H9 (cell line): Measurements from ENCODE around the gene SLC17A9. TPM values are rescaled to one million over a fixed set of nuclear protein-coding genes. Genes with fewer than 3 reads are reported as not detected.
A peak's percentile ranks its signal among the peaks of the same experiment; 100 is the strongest.

Experiments used
- DNase-seq: peaks from one replicate; pipeline ENCODE4 v3.0.0-alpha.2; 2017
- H2AFZ ChIP-seq: one replicate; pipeline ENCODE4 v1.6.1; 2013; ENCODE audit warnings: mild to moderate bottlenecking, low read length, control low read depth, moderate library complexity
- H2AK5ac ChIP-seq: 2 replicates; pipeline ENCODE4 v1.6.1; 2013; ENCODE audit warnings: low read length, control low read depth, mixed read lengths; ENCODE audit not compliant: insufficient read length
- H2BK120ac ChIP-seq: one replicate; pipeline ENCODE4 v1.6.1; 2013; ENCODE audit warnings: low read depth, mild to moderate bottlenecking, low read length, control low read depth, inconsistent platforms; ENCODE audit not compliant: poor library complexity, severe bottlenecking
- H2BK12ac ChIP-seq: 2 replicates; pipeline ENCODE4 v1.6.1; 2013; ENCODE audit warnings: low read length, control low read depth, mixed read lengths, low read depth; ENCODE audit not compliant: insufficient read length
- H2BK15ac ChIP-seq: 2 replicates; pipeline ENCODE4 v1.6.1; 2013; ENCODE audit warnings: low read depth, low read length, control low read depth
- H2BK20ac ChIP-seq: one replicate; pipeline ENCODE4 v1.6.1; 2013; ENCODE audit warnings: low read depth, mild to moderate bottlenecking, low read length, control low read depth, inconsistent platforms; ENCODE audit not compliant: poor library complexity, severe bottlenecking
- H2BK5ac ChIP-seq: 2 replicates; pipeline ENCODE4 v1.6.1; 2013; ENCODE audit warnings: low read length, control low read depth, mixed read lengths; ENCODE audit not compliant: insufficient read length
- H3K14ac ChIP-seq: 2 replicates; pipeline ENCODE4 v1.6.1; 2013; ENCODE audit warnings: low read length, control low read depth; ENCODE audit not compliant: insufficient read depth
- H3K18ac ChIP-seq: 2 replicates; pipeline ENCODE4 v1.6.1; 2013; ENCODE audit warnings: low read depth, mild to moderate bottlenecking, mixed read lengths, low read length, control low read depth; ENCODE audit not compliant: insufficient read length
- H3K23ac ChIP-seq: 2 replicates; pipeline ENCODE4 v1.6.1; 2013; ENCODE audit warnings: low read length, control low read depth, mixed read lengths, low read depth; ENCODE audit not compliant: insufficient read length
- H3K23me2 ChIP-seq: 2 replicates; pipeline ENCODE4 v1.6.1; 2013; ENCODE audit warnings: low read depth, mild to moderate bottlenecking, mixed read lengths, low read length, control low read depth; ENCODE audit not compliant: insufficient read length, poor library complexity, severe bottlenecking
- H3K27ac ChIP-seq: 2 replicates; pipeline ENCODE4 v1.5.1; 2013; ENCODE audit warnings: low read length, control low read depth, mixed read lengths, low read depth; ENCODE audit not compliant: insufficient read length
- H3K27me3 ChIP-seq: 2 replicates; pipeline ENCODE4 v1.6.1; 2013; ENCODE audit warnings: low read length, control low read depth, inconsistent platforms; ENCODE audit not compliant: insufficient read depth
- H3K4ac ChIP-seq: 2 replicates; pipeline ENCODE4 v1.6.1; 2013; ENCODE audit warnings: low read depth, mild to moderate bottlenecking, control low read depth, inconsistent platforms, low read length, moderate library complexity
- H3K4me1 ChIP-seq: 2 replicates; pipeline ENCODE4 v1.6.1; 2013; ENCODE audit warnings: low read length, control low read depth, inconsistent platforms; ENCODE audit not compliant: insufficient read depth
- H3K4me2 ChIP-seq: 2 replicates; pipeline ENCODE4 v1.6.1; 2013; ENCODE audit warnings: low read length, control low read depth, mixed read lengths; ENCODE audit not compliant: insufficient read length, insufficient read depth
- H3K56ac ChIP-seq: 2 replicates; pipeline ENCODE4 v1.6.1; 2013; ENCODE audit warnings: low read depth, mild to moderate bottlenecking, mixed read lengths, low read length, control low read depth; ENCODE audit not compliant: insufficient read length
- H3K79me1 ChIP-seq: 2 replicates; pipeline ENCODE4 v1.6.1; 2013; ENCODE audit warnings: low read depth, mild to moderate bottlenecking, moderate library complexity, low read length, control low read depth, inconsistent platforms; ENCODE audit not compliant: insufficient read depth, poor library complexity, severe bottlenecking
- H3K79me2 ChIP-seq: 2 replicates; pipeline ENCODE4 v1.6.1; 2013; ENCODE audit warnings: low read length, control low read depth, inconsistent platforms; ENCODE audit not compliant: insufficient read depth
- H3K9ac ChIP-seq: 2 replicates; pipeline ENCODE4 v1.6.1; 2013; ENCODE audit warnings: low read length, control low read depth, mixed read lengths; ENCODE audit not compliant: insufficient read length; ENCODE audit errors: extremely low read depth
- H3K9me3 ChIP-seq: one replicate; pipeline ENCODE4 v1.6.1; 2013; ENCODE audit warnings: low read depth, low read length, inconsistent platforms; ENCODE audit not compliant: control insufficient read depth
- H3T11ph ChIP-seq: one replicate; pipeline ENCODE4 v1.6.1; 2013; ENCODE audit warnings: mild to moderate bottlenecking, low read length, control low read depth, inconsistent platforms
- H4K20me1 ChIP-seq: one replicate; pipeline ENCODE4 v1.6.1; 2013; ENCODE audit not compliant: control insufficient read depth, insufficient read length, insufficient read depth
- H4K5ac ChIP-seq: 2 replicates; pipeline ENCODE4 v1.6.1; 2013; ENCODE audit warnings: low read depth, mild to moderate bottlenecking, mixed read lengths, low read length, control low read depth; ENCODE audit not compliant: insufficient read length
- H4K8ac ChIP-seq: replicated peaks from 2 replicates; pipeline ENCODE4 v1.6.1; 2013; ENCODE audit warnings: low read length, control low read depth, mixed read lengths, low read depth; ENCODE audit not compliant: insufficient read length
- H4K91ac ChIP-seq: 2 replicates; pipeline ENCODE4 v1.6.1; 2013; ENCODE audit warnings: low read depth, mild to moderate bottlenecking, moderate library complexity, mixed read lengths, low read length, control low read depth; ENCODE audit not compliant: insufficient read length
- H3K27ac Mint-ChIP-seq, 3 experiments: 2 replicates in 2 of 3; 3 replicates in 1 of 3; pipeline ENCODE4 v1.8.0; 2020 to 2021; ENCODE audit warnings: mixed read lengths in 3 of 3, mild to moderate bottlenecking in 1 of 3, moderate library complexity in 1 of 3
- H3K27me3 Mint-ChIP-seq: 2 replicates; pipeline ENCODE4 v1.8.0; 2021; ENCODE audit warnings: low read depth, mild to moderate bottlenecking, moderate library complexity, mixed read lengths
- H3K36me3 Mint-ChIP-seq, 3 experiments: 2 replicates in 2 of 3; 3 replicates in 1 of 3; pipeline ENCODE4 v1.8.0; 2020 to 2021; ENCODE audit warnings: low read depth in 3 of 3, mixed read lengths in 3 of 3; ENCODE audit not compliant: insufficient read depth in 1 of 3
- H3K4me1 Mint-ChIP-seq, 2 experiments: 2 replicates each; pipeline ENCODE4 v1.8.0; 2020; ENCODE audit warnings: mixed read lengths in 2 of 2
- H3K4me3 Mint-ChIP-seq, 2 experiments: 2 replicates in 1 of 2; 3 replicates in 1 of 2; pipeline ENCODE4 v1.8.0; 2020 to 2021; ENCODE audit warnings: mild to moderate bottlenecking in 2 of 2, mixed read lengths in 2 of 2, moderate library complexity in 1 of 2
- H3K9me3 Mint-ChIP-seq, 2 experiments: 2 replicates in 1 of 2; 3 replicates in 1 of 2; pipeline ENCODE4 v1.8.0; 2020; ENCODE audit warnings: mild to moderate bottlenecking in 2 of 2, mixed read lengths in 2 of 2, moderate library complexity in 1 of 2
- CTCF ChIP-seq: fragments of 200-600 bp; sonication (generic); conservative IDR thresholded peaks from 3 replicates; pipeline ENCODE4 v1.8.0; 2021; ENCODE audit warnings: antibody characterized with exemption, mild to moderate bottlenecking
- WGBS: extraction: QIAGEN DNeasy Blood & Tissue Kit; methylation state at CpG from one replicate; pipeline ENCODE4 v1.1.7; 2013; ENCODE audit warnings: missing lambda C conversion rate, low lambda C conversion rate, mixed read lengths; ENCODE audit not compliant: insufficient read length; ENCODE audit errors: extremely low coverage; 5-methylcytosine and 5-hydroxymethylcytosine counted together
- total RNA-seq: library from RNA; stranded (reverse); gene quantifications from 2 replicates; pipeline ENCODE4 v1.2.1, GENCODE V29; 2021

SLC17A9 gene
- total RNA-seq, 1 experiment from 2014 or later, result 20.9 TPM

GRCh38 chr20:62937268-62938104, 15.0 kb upstream of the SLC17A9 start:
- peak overlapping the region; percentile 94 for H3K9ac ChIP-seq
- H2BK5ac ChIP-seq, result no peak overlapping the region
- no peaks in the 10 kb centered on the region for H3K9me3 ChIP-seq
- peaks cover 80% of the 10 kb centered on the region for H3K79me2 ChIP-seq
- H3K4me1 ChIP-seq, result peaks cover 10% of the 10 kb centered on the region; the same call in 1 of the 2 replicates
- H3K23ac ChIP-seq, result no peak overlapping the region
- peaks cover 2% of the 10 kb centered on the region; the same call in 1 of the 2 replicates for H3K27me3 Mint-ChIP-seq
- H3K4me1 Mint-ChIP-seq, result peaks cover 16 to 30% of the 10 kb centered on the region in 2 experiments
- peaks cover 14 to 39% (median 22%) of the 10 kb centered on the region in 3 experiments for H3K36me3 Mint-ChIP-seq
- H3K14ac ChIP-seq, result peak overlapping the region; percentile 90
- H2AFZ ChIP-seq, result no peak overlapping the region
- H3K4me3 Mint-ChIP-seq, result no peak overlapping the region; a peak in 2 of 5 replicates
- no peaks in the 10 kb centered on the region for H3K79me1 ChIP-seq
- H3K56ac ChIP-seq, result no peak overlapping the region
- no peak overlapping the region for H3T11ph ChIP-seq
- peak overlapping the region; percentile 92 for H3K18ac ChIP-seq
- H2BK15ac ChIP-seq, result no peak overlapping the region
- H2AK5ac ChIP-seq, result no peak overlapping the region
- no peaks in the 10 kb centered on the region for H3K23me2 ChIP-seq
- peak; percentile 95 for DNase-seq
- H4K5ac ChIP-seq, result peak overlapping the region; percentile 13
- H3K4me2 ChIP-seq, result peak overlapping the region; percentile 74
- H2BK120ac ChIP-seq, result no peak overlapping the region
- no peak overlapping the region for H4K91ac ChIP-seq
- H3K27ac Mint-ChIP-seq, result peak overlapping the region; percentile 96 to 99 (median 98)
- H2BK12ac ChIP-seq, result no peak overlapping the region
- WGBS, result no CpG with 5 or more reads among the region's 92 CpGs
- no peak overlapping the region for H2BK20ac ChIP-seq
- no peaks in the 10 kb centered on the region for H3K27me3 ChIP-seq
- H4K20me1 ChIP-seq, result no peaks in the 10 kb centered on the region
- no peak overlapping the region for H3K27ac ChIP-seq
- H4K8ac ChIP-seq, result no peak overlapping the region
- no peak for TF ChIP-seq CTCF
- H3K4ac ChIP-seq, result no peak overlapping the region
- H3K9me3 Mint-ChIP-seq, result no peaks in the 10 kb centered on the region
